Esophagus squamous epithelium (tissue), 5 donors: Measurements from ENCODE around the gene CYP39A1. TPM values are rescaled to one million over a fixed set of nuclear protein-coding genes. Genes with fewer than 3 reads are reported as not detected.

Experiments used
- DNase-seq: peaks from one replicate; lab custom pipeline; 2025; lab: John Stamatoyannopoulos, UW
- H3K27ac ChIP-seq, 4 donors: fragments of 200-600 bp; sonication (generic); one replicate each; pipeline ENCODE4 v1.5.1; 2016 to 2019; ENCODE audit warnings: mild to moderate bottlenecking in 1 of 4
- H3K27me3 ChIP-seq, 4 donors: fragments of 200-600 bp; sonication (generic); 1 replicate in 3 of 4; 2 replicates in 1 of 4; pipeline versions ENCODE4 v1.5.1 to v1.6.0; 2017 to 2021; ENCODE audit warnings: antibody characterized with exemption in 1 of 4
- H3K36me3 ChIP-seq, 3 donors: fragments of 200-600 bp; sonication (generic); one replicate each; pipeline ENCODE4 v1.5.1; 2016 to 2019
- H3K4me1 ChIP-seq, 3 donors: fragments of 200-600 bp; sonication (generic); one replicate each; pipeline ENCODE4 v1.5.1; 2017 to 2019
- H3K4me3 ChIP-seq, 4 donors: fragments of 200-600 bp; sonication (generic); 1 replicate in 3 of 4; 2 replicates in 1 of 4; pipeline ENCODE4 v1.5.1; 2016 to 2019; ENCODE audit warnings: mild to moderate bottlenecking in 2 of 4, moderate library complexity in 1 of 4
- H3K9me3 ChIP-seq, 3 donors: fragments of 200-600 bp; sonication (generic); one replicate each; pipeline ENCODE4 v1.5.1; 2016 to 2019
- POLR2A ChIP-seq, 4 donors: fragments of 450-650 bp; IDR thresholded peaks; one replicate each; pipeline ENCODE4 v1.6.1; 2017; ENCODE audit warnings: antibody characterized with exemption in 4 of 4, mild to moderate bottlenecking in 4 of 4, moderate library complexity in 3 of 4
- WGBS, 2 donors: methylation state at CpG; one replicate each; pipeline ENCODE4 v1.1.5; 2018; 5-methylcytosine and 5-hydroxymethylcytosine counted together
- intact Hi-C: fragments of 100-400 bp; cut with DNase I; formaldehyde crosslinking; loops from one replicate; pipeline ENCODE4 v1.15.0; 2022
- total RNA-seq, 4 donors: library from RNA; depleted of rRNA; stranded (reverse); fragments of >200 nt; gene quantifications; one replicate each; pipeline ENCODE4 v1.1.0, GENCODE V29; 2016
- TF ChIP-seq, protein P1 (sequence below), 6 experiments: fragments of 450-650 bp in 4 of 6; fragments of 200-600 bp in 2 of 6; sonication (generic) in 2 of 6; IDR thresholded peaks; one replicate each; pipeline ENCODE4 v1.5.1; 2016 to 2019; ENCODE audit warnings: antibody characterized with exemption in 6 of 6, mild to moderate bottlenecking in 4 of 6, moderate library complexity in 4 of 6
- donor health status: DM: yes; HTN: yes; CAD: no.

Gene CYP39A1
- total RNA-seq, 4 donors from 2014 or later, result 2.8 to 9.2 (median 5.1) TPM

DNA sequence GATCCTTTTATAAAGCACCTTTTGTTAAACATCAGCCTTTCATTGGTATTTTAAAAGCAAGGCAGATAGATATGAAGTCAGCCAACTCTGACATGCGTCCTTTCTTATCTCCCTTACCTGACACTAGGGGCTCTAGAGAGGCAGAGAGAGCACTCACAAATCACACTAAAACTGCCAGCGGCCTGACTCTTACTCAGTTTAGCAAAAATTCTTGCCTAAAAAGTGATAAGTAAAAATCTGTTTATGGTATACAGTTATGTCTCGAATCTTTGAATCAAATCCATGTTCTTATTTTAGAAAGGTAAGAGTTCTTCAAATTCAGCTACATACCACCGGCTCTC lies 24.7 kb upstream of the CYP39A1 start:
- H3K36me3 ChIP-seq, result peaks cover 0 to 31% (median 0%) of the 10 kb centered on the region in 3 donors

GRCh38 chr6:46676604-46677313 lies 24.1 kb upstream of the CYP39A1 start:
- Histone ChIP-seq H3K9me3 (no peaks in the 10 kb centered on the region), H3K27ac (no peak overlapping the region), H3K27me3 (no peaks in the 10 kb centered on the region), H3K4me1 (no peaks in the 10 kb centered on the region), H3K4me3 (no peak overlapping the region), H3K36me3 (peaks cover 0 to 36% (median 0%) of the 10 kb centered on the region in 3 donors)
- TF ChIP-seq, protein P1, sequence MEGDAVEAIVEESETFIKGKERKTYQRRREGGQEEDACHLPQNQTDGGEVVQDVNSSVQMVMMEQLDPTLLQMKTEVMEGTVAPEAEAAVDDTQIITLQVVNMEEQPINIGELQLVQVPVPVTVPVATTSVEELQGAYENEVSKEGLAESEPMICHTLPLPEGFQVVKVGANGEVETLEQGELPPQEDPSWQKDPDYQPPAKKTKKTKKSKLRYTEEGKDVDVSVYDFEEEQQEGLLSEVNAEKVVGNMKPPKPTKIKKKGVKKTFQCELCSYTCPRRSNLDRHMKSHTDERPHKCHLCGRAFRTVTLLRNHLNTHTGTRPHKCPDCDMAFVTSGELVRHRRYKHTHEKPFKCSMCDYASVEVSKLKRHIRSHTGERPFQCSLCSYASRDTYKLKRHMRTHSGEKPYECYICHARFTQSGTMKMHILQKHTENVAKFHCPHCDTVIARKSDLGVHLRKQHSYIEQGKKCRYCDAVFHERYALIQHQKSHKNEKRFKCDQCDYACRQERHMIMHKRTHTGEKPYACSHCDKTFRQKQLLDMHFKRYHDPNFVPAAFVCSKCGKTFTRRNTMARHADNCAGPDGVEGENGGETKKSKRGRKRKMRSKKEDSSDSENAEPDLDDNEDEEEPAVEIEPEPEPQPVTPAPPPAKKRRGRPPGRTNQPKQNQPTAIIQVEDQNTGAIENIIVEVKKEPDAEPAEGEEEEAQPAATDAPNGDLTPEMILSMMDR (IDR thresholded peaks at IDR 0.05), result no peak
- TF ChIP-seq POLR2A (IDR thresholded peaks at IDR 0.05), result no peak
- intact Hi-C loops, result no loop called here
- WGBS, 2 donors, result 87 to 90% methylated on average over 6 of the region's 6 CpGs
- DNase-seq, result no peak

More for the DNA sequence above, 24.7 kb upstream of the CYP39A1 start:
- H3K27me3 ChIP-seq, result no peaks in the 10 kb centered on the region
- DNase-seq, result no peak
- 73 to 84% methylated on average over 4 of the region's 4 CpGs for WGBS, 2 donors
- H3K4me1 ChIP-seq, result no peaks in the 10 kb centered on the region
- H3K9me3 ChIP-seq, result no peaks in the 10 kb centered on the region
- intact Hi-C loops, result no loop called here
- TF ChIP-seq, protein P1 (IDR thresholded peaks at IDR 0.05), result peak in 1 of 6 experiments; percentile 12
- TF ChIP-seq POLR2A (IDR thresholded peaks at IDR 0.05), result no peak
- no peak overlapping the region for H3K4me3 ChIP-seq
- H3K27ac ChIP-seq, result no peak overlapping the region

- Histone ChIP-seq H3K4me3 (no peak overlapping the region), H3K27me3 (no peaks in the 10 kb centered on the region), H3K36me3 (peaks cover 0 to 45% (median 0%) of the 10 kb centered on the region in 3 donors), H3K4me1 (no peaks in the 10 kb centered on the region), H3K27ac (no peak overlapping the region), H3K9me3 (no peaks in the 10 kb centered on the region)
- TF ChIP-seq, protein P1 (IDR thresholded peaks at IDR 0.05), result no peak
- no peak for TF ChIP-seq POLR2A (IDR thresholded peaks at IDR 0.05)
- intact Hi-C loops, result no loop called here
- no peak for DNase-seq
- 78 to 92% methylated on average over 1 of the region's 1 CpG for WGBS, 2 donors
Observed at GRCh38 chr6:46674410-46674809, 21.8 kb upstream of the CYP39A1 start.

- Histone ChIP-seq H3K27me3 (no peaks in the 10 kb centered on the region), H3K9me3 (no peaks in the 10 kb centered on the region), H3K4me1 (no peaks in the 10 kb centered on the region), H3K36me3 (peaks cover 0 to 33% (median 0%) of the 10 kb centered on the region in 3 donors), H3K4me3 (no peak overlapping the region), H3K27ac (no peak overlapping the region)
- intact Hi-C loops, result no loop called here
- no peak for DNase-seq
- TF ChIP-seq, protein P1 (IDR thresholded peaks at IDR 0.05), result no peak
- TF ChIP-seq POLR2A (IDR thresholded peaks at IDR 0.05), result no peak
- WGBS, 2 donors, result 83 to 88% methylated on average over 2 of the region's 2 CpGs
Observed at GRCh38 chr6:46667377-46667776, 14.8 kb upstream of the CYP39A1 start.

GRCh38 chr6:46661483-46661882 lies 8.9 kb upstream of the CYP39A1 start:
- WGBS, 2 donors, result 83 to 87% methylated on average over 2 of the region's 2 CpGs
- H3K27ac ChIP-seq, result no peak overlapping the region
- H3K4me1 ChIP-seq, result no peaks in the 10 kb centered on the region
- no peak for TF ChIP-seq POLR2A (IDR thresholded peaks at IDR 0.05)
- TF ChIP-seq, protein P1 (IDR thresholded peaks at IDR 0.05), result no peak
- H3K4me3 ChIP-seq, result no peak overlapping the region
- peaks cover 0 to 31% (median 0%) of the 10 kb centered on the region in 3 donors for H3K36me3 ChIP-seq
- no peaks in the 10 kb centered on the region for H3K9me3 ChIP-seq
- H3K27me3 ChIP-seq, result no peaks in the 10 kb centered on the region
- intact Hi-C loops, result no loop called here
- DNase-seq, result no peak
